Osteoblast (primary cell): ENCODE data around the gene FREM1. TPM values are rescaled to one million over a fixed set of nuclear protein-coding genes. Genes with fewer than 3 reads are reported as not detected.
"Not testable (repeated sequence)": the region's sequence is repeated elsewhere in the genome, so short reads cannot be mapped to it uniquely, and the experiment has no call there.

Experiments used
- DNase-seq: peaks from one replicate; pipeline ENCODE4 v3.0.0; 2011; ENCODE audit warnings: low spot score, mixed read lengths; ENCODE audit not compliant: insufficient read length; ENCODE audit errors: missing footprints
- H2AFZ ChIP-seq: 2 replicates; pipeline ENCODE4 v1.6.0; 2011; ENCODE audit warnings: mild to moderate bottlenecking, low read length
- H3K27ac ChIP-seq: 2 replicates; pipeline ENCODE4 v1.5.1; 2011; ENCODE audit warnings: mild to moderate bottlenecking, low read depth, low read length, moderate library complexity
- H3K27me3 ChIP-seq: 2 replicates; pipeline ENCODE4 v1.6.0; 2012; ENCODE audit warnings: mild to moderate bottlenecking, control low read depth, inconsistent platforms, low read length, moderate library complexity; ENCODE audit not compliant: insufficient read depth
- H3K36me3 ChIP-seq: 2 replicates; pipeline ENCODE4 v1.5.1; 2011; ENCODE audit warnings: mild to moderate bottlenecking, low read length, control low read depth, moderate library complexity; ENCODE audit not compliant: insufficient read depth
- H3K4me1 ChIP-seq: 2 replicates; pipeline ENCODE4 v1.5.1; 2011; ENCODE audit warnings: mild to moderate bottlenecking, low read length, control low read depth, moderate library complexity; ENCODE audit not compliant: insufficient read depth
- H3K4me2 ChIP-seq: 2 replicates; pipeline ENCODE4 v1.6.0; 2011; ENCODE audit warnings: mild to moderate bottlenecking, low read length; ENCODE audit not compliant: insufficient read depth
- H3K4me3 ChIP-seq: fragments of 200-600 bp; sonication (generic); 3 replicates; pipeline ENCODE4 v1.5.1; 2012; ENCODE audit warnings: mild to moderate bottlenecking, low read length, inconsistent platforms; ENCODE audit not compliant: insufficient read depth
- H3K79me2 ChIP-seq: 2 replicates; pipeline ENCODE4 v1.6.0; 2012; ENCODE audit warnings: mild to moderate bottlenecking, low read length, control low read depth, inconsistent platforms; ENCODE audit not compliant: insufficient read depth
- H3K9me3 ChIP-seq: 2 replicates; pipeline ENCODE4 v1.5.1; 2011; ENCODE audit warnings: low read depth, low read length, control low read depth
- H4K20me1 ChIP-seq: 2 replicates; pipeline ENCODE4 v1.6.0; 2012; ENCODE audit warnings: mild to moderate bottlenecking, low read length, control low read depth; ENCODE audit not compliant: insufficient read depth
- total RNA-seq: library from RNA; depleted of rRNA; stranded (reverse); fragments of >200 nt; gene quantifications from 2 replicates; pipeline ENCODE4 v1.2.3, GENCODE V29; 2012
- TF ChIP-seq, protein P1 (sequence below): IDR thresholded peaks from 2 replicates; pipeline ENCODE4 v1.5.1; 2011; ENCODE audit warnings: mild to moderate bottlenecking, low read depth, low read length, moderate library complexity; ENCODE audit errors: extremely low read depth

FREM1 gene
- total RNA-seq, 1 donor = 0.72 TPM

DNA sequence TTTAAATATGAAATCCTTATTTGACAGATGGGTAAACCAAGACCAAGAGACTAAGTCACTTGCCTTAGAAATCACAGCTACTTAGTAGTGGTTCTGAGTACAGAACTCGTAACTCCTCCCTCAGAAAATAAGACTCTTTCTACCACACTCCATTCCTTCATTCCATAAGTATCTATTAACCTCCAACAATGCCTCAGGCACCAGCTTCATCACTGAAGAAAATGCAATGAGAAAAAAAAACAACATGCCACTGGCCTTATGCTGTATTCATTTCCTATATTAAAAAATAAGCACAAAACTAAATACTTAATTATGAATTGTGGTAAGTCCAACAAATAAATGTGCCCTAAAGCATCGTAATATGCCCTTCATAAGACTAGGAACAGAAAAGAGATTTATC is 13.5 kb upstream of the FREM1 start:
- no peaks in the 10 kb centered on the region for H3K4me1 ChIP-seq
- DNase-seq = no peak
- TF ChIP-seq, protein P1, sequence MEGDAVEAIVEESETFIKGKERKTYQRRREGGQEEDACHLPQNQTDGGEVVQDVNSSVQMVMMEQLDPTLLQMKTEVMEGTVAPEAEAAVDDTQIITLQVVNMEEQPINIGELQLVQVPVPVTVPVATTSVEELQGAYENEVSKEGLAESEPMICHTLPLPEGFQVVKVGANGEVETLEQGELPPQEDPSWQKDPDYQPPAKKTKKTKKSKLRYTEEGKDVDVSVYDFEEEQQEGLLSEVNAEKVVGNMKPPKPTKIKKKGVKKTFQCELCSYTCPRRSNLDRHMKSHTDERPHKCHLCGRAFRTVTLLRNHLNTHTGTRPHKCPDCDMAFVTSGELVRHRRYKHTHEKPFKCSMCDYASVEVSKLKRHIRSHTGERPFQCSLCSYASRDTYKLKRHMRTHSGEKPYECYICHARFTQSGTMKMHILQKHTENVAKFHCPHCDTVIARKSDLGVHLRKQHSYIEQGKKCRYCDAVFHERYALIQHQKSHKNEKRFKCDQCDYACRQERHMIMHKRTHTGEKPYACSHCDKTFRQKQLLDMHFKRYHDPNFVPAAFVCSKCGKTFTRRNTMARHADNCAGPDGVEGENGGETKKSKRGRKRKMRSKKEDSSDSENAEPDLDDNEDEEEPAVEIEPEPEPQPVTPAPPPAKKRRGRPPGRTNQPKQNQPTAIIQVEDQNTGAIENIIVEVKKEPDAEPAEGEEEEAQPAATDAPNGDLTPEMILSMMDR = no peak
- H4K20me1 ChIP-seq = no peaks in the 10 kb centered on the region
- H3K27me3 ChIP-seq = no peaks in the 10 kb centered on the region
- no peak overlapping the region for H3K4me3 ChIP-seq
- H3K27ac ChIP-seq = no peak overlapping the region
- no peak overlapping the region for H2AFZ ChIP-seq
- no peaks in the 10 kb centered on the region for H3K36me3 ChIP-seq
- H3K9me3 ChIP-seq = no peaks in the 10 kb centered on the region
- no peak overlapping the region for H3K4me2 ChIP-seq
- no peaks in the 10 kb centered on the region for H3K79me2 ChIP-seq

DNA sequence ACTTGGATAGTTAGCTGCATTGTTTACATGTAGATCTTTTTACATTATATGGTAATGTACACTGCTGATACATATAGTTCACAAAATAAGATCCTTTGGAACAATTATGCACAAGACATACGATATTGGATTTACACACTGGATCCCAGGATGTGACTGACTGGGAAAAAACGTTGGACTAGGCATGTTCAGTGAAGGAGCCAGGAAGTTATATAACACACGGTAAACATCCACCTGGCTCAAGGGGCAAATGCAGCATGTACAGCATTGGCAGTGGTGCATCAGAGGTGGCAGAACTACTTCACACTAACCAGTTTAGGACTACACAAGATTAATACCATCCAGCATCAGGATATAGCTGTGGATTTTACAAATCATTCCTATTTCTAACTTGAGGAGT is 10.6 kb upstream of the FREM1 start:
- H3K79me2 ChIP-seq, H3K4me3 ChIP-seq, H3K4me1 ChIP-seq, H4K20me1 ChIP-seq, H3K27me3 ChIP-seq, H3K4me2 ChIP-seq, H3K27ac ChIP-seq, H3K36me3 ChIP-seq, DNase-seq, H3K9me3 ChIP-seq, H2AFZ ChIP-seq: not testable (repeated sequence)

DNA sequence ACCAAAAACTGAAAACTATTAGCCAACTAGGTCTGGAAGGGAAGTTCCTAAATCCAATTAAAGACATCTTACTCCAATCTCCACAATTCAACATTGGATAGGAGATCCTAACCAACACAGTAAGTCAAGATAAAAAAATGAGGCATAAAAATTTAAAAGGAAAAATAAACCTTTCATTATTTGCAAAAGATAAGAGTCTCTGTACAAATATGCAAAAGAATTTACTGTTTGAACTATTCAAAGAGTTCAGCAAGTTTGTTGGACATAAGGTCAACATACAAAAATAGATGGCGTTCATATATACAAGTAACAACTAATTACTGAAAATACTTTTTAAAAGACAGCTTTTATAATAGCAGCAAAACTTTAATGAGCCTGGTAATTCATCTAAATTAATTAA is 3.1 kb upstream of the FREM1 start:
- Histone ChIP-seq H3K4me2 (no peak overlapping the region), H2AFZ (no peak overlapping the region), H3K4me3 (no peak overlapping the region), H3K4me1 (no peaks in the 10 kb centered on the region), H3K36me3 (no peaks in the 10 kb centered on the region), H4K20me1 (no peaks in the 10 kb centered on the region), H3K27me3 (peaks cover 10% of the 10 kb centered on the region), H3K27ac (no peak overlapping the region), H3K9me3 (no peaks in the 10 kb centered on the region), H3K79me2 (no peaks in the 10 kb centered on the region)
- no peak for DNase-seq
- TF ChIP-seq, protein P1 = no peak

DNA sequence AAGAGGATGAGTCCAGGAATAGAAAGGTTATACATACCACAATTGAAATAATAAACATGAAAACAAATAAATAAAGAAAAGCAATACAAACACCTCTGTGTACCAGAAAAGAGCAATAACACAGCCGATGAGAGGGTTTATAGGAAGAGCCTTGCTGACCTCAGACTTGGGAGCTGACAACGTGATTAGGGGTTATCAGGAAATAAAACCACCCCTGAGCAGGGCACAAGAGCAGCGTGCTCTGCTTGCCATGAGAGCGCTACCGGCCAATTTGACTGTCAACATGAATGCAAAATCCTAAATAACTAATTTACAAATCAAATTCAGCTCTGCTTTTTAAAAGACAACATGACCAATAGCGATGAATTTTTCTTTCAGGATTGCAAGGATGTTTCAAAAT is 2.6 kb upstream of the FREM1 start:
- TF ChIP-seq, protein P1 = no peak
- H2AFZ ChIP-seq = no peak overlapping the region

DNA sequence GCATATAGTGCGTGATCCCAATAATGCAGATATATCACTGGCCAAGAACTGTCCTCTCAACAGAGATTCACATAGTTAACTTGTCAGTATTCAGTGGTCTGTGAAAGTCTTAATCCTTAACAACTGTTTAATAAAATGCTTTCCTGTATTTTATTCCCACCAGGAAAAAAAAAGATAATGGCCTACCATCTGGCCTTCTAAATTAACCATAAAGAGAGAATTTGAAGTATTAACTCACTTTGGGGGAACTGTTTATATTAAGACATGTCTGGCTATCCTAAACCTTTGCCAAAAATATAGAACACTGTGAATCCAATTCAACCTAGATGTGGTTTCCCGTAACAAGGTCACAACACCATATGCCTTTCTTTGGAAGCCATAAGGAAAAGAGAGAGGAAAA is 818 bp upstream of the FREM1 start:
- peaks cover 10% of the 10 kb centered on the region for H3K27me3 ChIP-seq
- TF ChIP-seq, protein P1 = no peak

More for the DNA sequence above, 2.6 kb upstream of the FREM1 start:
- H3K4me1 ChIP-seq = no peaks in the 10 kb centered on the region
- no peak overlapping the region for H3K27ac ChIP-seq
- H3K4me2 ChIP-seq = no peak overlapping the region
- H3K27me3 ChIP-seq = peaks cover 10% of the 10 kb centered on the region
- no peak overlapping the region for H3K4me3 ChIP-seq
- H3K9me3 ChIP-seq = no peaks in the 10 kb centered on the region
- H4K20me1 ChIP-seq = no peaks in the 10 kb centered on the region
- DNase-seq = no peak
- no peaks in the 10 kb centered on the region for H3K36me3 ChIP-seq
- H3K79me2 ChIP-seq = no peaks in the 10 kb centered on the region

More for the DNA sequence above, 818 bp upstream of the FREM1 start:
- Histone ChIP-seq H4K20me1 (no peaks in the 10 kb centered on the region), H3K4me1 (no peaks in the 10 kb centered on the region), H3K27ac (no peak overlapping the region), H3K4me2 (no peak overlapping the region), H3K4me3 (no peak overlapping the region), H3K9me3 (no peaks in the 10 kb centered on the region), H3K79me2 (no peaks in the 10 kb centered on the region), H2AFZ (no peak overlapping the region), H3K36me3 (no peaks in the 10 kb centered on the region)
- no peak for DNase-seq
